K562 (cell line): Measurements from ENCODE around the gene ZNF213. TPM values are rescaled to one million over a fixed set of nuclear protein-coding genes. Genes with fewer than 3 reads are reported as not detected.

ENCODE experiments used
- CREB1 ChIP-seq, 2 experiments: sonication (generic) in 1 of 2; formaldehyde crosslinking in 1 of 2; IDR thresholded peaks; 2 replicates each; pipeline versions ENCODE4 v1.6.1 to v1.8.0; 2012 to 2022; ENCODE audit warnings: inconsistent platforms in 1 of 2, mild to moderate bottlenecking in 1 of 2, missing genetic modification reagents in 1 of 2, moderate library complexity in 1 of 2
- MCM2 ChIP-seq: fragments of 450-650 bp; IDR thresholded peaks from 2 replicates; pipeline ENCODE4 v1.6.1; 2017; ENCODE audit warnings: low read depth, mild to moderate bottlenecking
- NFIC ChIP-seq: fragments of 450-650 bp; IDR thresholded peaks from 2 replicates; pipeline ENCODE4 v1.6.1; 2017; ENCODE audit warnings: mild to moderate bottlenecking, inconsistent platforms
- NR1H2 ChIP-seq: sonication (generic); formaldehyde crosslinking; IDR thresholded peaks from 2 replicates; pipeline ENCODE4 v1.4.0; 2020; ENCODE audit warnings: mild to moderate bottlenecking, missing genetic modification reagents
- RBM39 ChIP-seq: fragments of 200-400 bp; formaldehyde crosslinking; optimal IDR thresholded peaks from 2 replicates; pipeline ENCODE3; 2018; ENCODE audit warnings: low read depth, low read length
- SAP30 ChIP-seq: fragments of 200-600 bp; sonication (generic); IDR thresholded peaks from 2 replicates; pipeline ENCODE4 v1.6.1; 2012; ENCODE audit warnings: borderline replicate concordance, low read depth, mild to moderate bottlenecking, moderate library complexity, low read length, control low read depth, inconsistent platforms; ENCODE audit not compliant: insufficient read depth, poor library complexity, severe bottlenecking
- SMARCA4 ChIP-seq: fragments of 450-650 bp; IDR thresholded peaks from 2 replicates; pipeline ENCODE4 v1.6.1; 2016
- TCFL5 ChIP-seq: fragments of 250-450 bp; sonication (Bioruptor Pico); conservative IDR thresholded peaks from 2 replicates; pipeline ENCODE4 v1.6.1; 2021; ENCODE audit warnings: mild to moderate bottlenecking, moderate library complexity, matching md5 sums
- TRIM28 ChIP-seq: fragments of 450-650 bp; IDR thresholded peaks from 2 replicates; pipeline ENCODE4 v1.6.1; 2017
- ZNF197 ChIP-seq: fragments of 200-800 bp; sonication (Bioruptor generic); IDR thresholded peaks from 2 replicates; pipeline ENCODE4 v1.6.1; 2016; ENCODE audit warnings: low read depth, missing genetic modification characterization, missing compliant biosample characterization
- polyA plus RNA-seq, 8 experiments: library from polyadenylated mRNA; depleted of rRNA in 4 of 8; stranded (reverse) in 5 of 8; unstranded in 3 of 8; fragments of >200 nt; fragmentation: Nextera tagmentation in 2 of 8; fragmentation: Illumina TruSeq in 1 of 8; extraction: Ambion mirVana in 2 of 8; extraction: Trizol in 1 of 8; gene quantifications; 2 replicates each; pipeline versions ENCODE4 v1.2.1 to v1.2.3, GENCODE V29; 2011 to 2014; ENCODE audit warnings: inconsistent platforms in 1 of 8, missing spikeins in 1 of 8
- total RNA-seq, 7 experiments: library from RNA; depleted of rRNA in 6 of 7; stranded (reverse); fragments of >200 nt in 6 of 7; fragmentation: Illumina TruSeq in 2 of 7; extraction: Trizol in 2 of 7; gene quantifications; 2 replicates each; pipeline versions ENCODE4 v1.2.1 to v1.2.3, GENCODE V29; 2011 to 2021; ENCODE audit warnings: low replicate concordance in 1 of 7
- TF ChIP-seq, protein P1 (sequence below): sonication (generic); formaldehyde crosslinking; IDR thresholded peaks from 2 replicates; pipeline ENCODE4 v1.8.1; 2022; ENCODE audit warnings: missing genetic modification reagents
- TF ChIP-seq, protein P2 (sequence below): fragments of 450-650 bp; formaldehyde crosslinking; IDR thresholded peaks from 2 replicates; pipeline ENCODE4 v1.4.0; 2020; ENCODE audit warnings: mild to moderate bottlenecking, mixed read lengths
- TF ChIP-seq, protein P3 (sequence below), 3 experiments: fragments of 200-800 bp in 1 of 3; sonication (Bioruptor generic) in 1 of 3; sonication (generic) in 1 of 3; formaldehyde crosslinking in 1 of 3; IDR thresholded peaks; 2 replicates each; pipeline versions ENCODE4 v1.6.1 to v1.8.0; 2016 to 2022; ENCODE audit warnings: mild to moderate bottlenecking in 2 of 3, missing compliant biosample characterization in 2 of 3, missing genetic modification characterization in 2 of 3, missing genetic modification reagents in 1 of 3
- TF ChIP-seq, protein P4 (sequence below): fragments of 450-650 bp; IDR thresholded peaks from 2 replicates; pipeline ENCODE4 v1.6.1; 2016; ENCODE audit warnings: missing biosample characterization, missing genetic modification characterization
- TF ChIP-seq, protein P5 (sequence below), 2 experiments: fragments of 450-650 bp; IDR thresholded peaks; 2 replicates each; pipeline ENCODE4 v1.6.1; 2018; ENCODE audit warnings: mild to moderate bottlenecking in 2 of 2, low read depth in 1 of 2; ENCODE audit not compliant: partially characterized antibody in 2 of 2

ZNF213 gene
- total and polyA plus RNA-seq, 9 of the 15 experiments (the other 6 are each of a cell fraction or from before 2014, with no cell fraction given) = 0.49 to 10.0 (median 1.8) TPM

DNA sequence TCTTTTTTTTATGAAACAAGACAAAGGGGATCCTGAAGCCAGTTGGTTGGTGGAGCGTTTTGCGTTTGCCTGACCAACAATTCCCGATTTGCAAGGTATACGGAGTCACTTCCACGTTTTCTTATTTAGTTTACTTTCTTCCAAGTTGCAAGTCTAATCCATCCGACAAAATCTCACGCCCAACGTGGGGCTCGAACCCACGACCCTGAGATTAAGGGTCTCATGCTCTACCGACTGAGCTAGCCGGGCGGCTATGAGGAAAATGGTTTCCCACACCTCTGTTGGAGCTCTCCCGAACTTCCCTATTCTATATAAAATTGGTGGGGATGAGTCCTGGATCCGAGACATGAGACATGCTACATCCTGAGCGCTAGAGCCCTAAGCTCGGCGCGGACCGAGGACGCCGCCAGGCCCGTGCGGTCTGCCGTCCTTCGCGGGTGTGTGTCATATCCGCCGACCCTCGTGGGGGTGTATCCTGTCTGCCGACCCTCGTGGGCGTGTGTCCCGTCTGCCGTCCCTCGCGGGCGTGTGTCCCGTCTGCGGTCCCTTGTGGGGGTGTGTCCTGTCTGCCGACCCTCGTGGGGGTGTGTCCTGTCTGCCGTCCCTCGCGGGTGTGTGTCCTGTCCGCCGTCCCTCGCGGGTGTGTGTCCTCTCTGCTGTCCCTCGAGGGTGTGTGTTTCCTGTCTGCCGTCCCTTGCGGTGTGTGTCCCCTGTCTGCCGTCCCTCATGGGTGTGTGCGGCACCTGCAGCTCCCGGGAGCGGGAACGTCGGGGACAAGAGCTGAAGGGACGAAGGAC, 22.6 kb downstream of the ZNF213 start (continued):
- TF ChIP-seq, protein P1, sequence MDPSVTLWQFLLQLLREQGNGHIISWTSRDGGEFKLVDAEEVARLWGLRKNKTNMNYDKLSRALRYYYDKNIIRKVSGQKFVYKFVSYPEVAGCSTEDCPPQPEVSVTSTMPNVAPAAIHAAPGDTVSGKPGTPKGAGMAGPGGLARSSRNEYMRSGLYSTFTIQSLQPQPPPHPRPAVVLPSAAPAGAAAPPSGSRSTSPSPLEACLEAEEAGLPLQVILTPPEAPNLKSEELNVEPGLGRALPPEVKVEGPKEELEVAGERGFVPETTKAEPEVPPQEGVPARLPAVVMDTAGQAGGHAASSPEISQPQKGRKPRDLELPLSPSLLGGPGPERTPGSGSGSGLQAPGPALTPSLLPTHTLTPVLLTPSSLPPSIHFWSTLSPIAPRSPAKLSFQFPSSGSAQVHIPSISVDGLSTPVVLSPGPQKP = no peak
- TF ChIP-seq, protein P2, sequence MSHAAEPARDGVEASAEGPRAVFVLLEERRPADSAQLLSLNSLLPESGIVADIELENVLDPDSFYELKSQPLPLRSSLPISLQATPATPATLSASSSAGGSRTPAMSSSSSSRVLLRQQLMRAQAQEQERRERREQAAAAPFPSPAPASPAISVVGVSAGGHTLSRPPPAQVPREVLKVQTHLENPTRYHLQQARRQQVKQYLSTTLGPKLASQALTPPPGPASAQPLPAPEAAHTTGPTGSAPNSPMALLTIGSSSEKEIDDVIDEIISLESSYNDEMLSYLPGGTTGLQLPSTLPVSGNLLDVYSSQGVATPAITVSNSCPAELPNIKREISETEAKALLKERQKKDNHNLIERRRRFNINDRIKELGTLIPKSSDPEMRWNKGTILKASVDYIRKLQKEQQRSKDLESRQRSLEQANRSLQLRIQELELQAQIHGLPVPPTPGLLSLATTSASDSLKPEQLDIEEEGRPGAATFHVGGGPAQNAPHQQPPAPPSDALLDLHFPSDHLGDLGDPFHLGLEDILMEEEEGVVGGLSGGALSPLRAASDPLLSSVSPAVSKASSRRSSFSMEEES (CRISPR knock-in tag) = no peak
- TF ChIP-seq, protein P3, sequence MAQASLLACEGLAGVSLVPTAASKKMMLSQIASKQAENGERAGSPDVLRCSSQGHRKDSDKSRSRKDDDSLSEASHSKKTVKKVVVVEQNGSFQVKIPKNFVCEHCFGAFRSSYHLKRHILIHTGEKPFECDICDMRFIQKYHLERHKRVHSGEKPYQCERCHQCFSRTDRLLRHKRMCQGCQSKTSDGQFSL (CRISPR knock-in tag; IDR thresholded peaks at IDR 0.05) = peak; percentile 57
- TF ChIP-seq, protein P3 (tag; IDR thresholded peaks at IDR 0.05) = no peak
- TF ChIP-seq MCM2 = no peak
- TF ChIP-seq TRIM28 = no peak
- no peak for TF ChIP-seq NR1H2 (CRISPR knock-in tag)
- TF ChIP-seq ZNF197 (CRISPR knock-in tag) = no peak
- no peak for TF ChIP-seq TCFL5 (CRISPR knock-in tag)
- TF ChIP-seq, protein P4, sequence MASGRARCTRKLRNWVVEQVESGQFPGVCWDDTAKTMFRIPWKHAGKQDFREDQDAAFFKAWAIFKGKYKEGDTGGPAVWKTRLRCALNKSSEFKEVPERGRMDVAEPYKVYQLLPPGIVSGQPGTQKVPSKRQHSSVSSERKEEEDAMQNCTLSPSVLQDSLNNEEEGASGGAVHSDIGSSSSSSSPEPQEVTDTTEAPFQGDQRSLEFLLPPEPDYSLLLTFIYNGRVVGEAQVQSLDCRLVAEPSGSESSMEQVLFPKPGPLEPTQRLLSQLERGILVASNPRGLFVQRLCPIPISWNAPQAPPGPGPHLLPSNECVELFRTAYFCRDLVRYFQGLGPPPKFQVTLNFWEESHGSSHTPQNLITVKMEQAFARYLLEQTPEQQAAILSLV = no peak
- no peak for TF ChIP-seq RBM39
- TF ChIP-seq, protein P5, sequence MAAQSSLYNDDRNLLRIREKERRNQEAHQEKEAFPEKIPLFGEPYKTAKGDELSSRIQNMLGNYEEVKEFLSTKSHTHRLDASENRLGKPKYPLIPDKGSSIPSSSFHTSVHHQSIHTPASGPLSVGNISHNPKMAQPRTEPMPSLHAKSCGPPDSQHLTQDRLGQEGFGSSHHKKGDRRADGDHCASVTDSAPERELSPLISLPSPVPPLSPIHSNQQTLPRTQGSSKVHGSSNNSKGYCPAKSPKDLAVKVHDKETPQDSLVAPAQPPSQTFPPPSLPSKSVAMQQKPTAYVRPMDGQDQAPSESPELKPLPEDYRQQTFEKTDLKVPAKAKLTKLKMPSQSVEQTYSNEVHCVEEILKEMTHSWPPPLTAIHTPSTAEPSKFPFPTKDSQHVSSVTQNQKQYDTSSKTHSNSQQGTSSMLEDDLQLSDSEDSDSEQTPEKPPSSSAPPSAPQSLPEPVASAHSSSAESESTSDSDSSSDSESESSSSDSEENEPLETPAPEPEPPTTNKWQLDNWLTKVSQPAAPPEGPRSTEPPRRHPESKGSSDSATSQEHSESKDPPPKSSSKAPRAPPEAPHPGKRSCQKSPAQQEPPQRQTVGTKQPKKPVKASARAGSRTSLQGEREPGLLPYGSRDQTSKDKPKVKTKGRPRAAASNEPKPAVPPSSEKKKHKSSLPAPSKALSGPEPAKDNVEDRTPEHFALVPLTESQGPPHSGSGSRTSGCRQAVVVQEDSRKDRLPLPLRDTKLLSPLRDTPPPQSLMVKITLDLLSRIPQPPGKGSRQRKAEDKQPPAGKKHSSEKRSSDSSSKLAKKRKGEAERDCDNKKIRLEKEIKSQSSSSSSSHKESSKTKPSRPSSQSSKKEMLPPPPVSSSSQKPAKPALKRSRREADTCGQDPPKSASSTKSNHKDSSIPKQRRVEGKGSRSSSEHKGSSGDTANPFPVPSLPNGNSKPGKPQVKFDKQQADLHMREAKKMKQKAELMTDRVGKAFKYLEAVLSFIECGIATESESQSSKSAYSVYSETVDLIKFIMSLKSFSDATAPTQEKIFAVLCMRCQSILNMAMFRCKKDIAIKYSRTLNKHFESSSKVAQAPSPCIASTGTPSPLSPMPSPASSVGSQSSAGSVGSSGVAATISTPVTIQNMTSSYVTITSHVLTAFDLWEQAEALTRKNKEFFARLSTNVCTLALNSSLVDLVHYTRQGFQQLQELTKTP (IDR thresholded peaks at IDR 0.05; ENCODE audit: low read depth in 1 of 2, partially characterized antibody in 2 of 2) = peak in 1 of 2 experiments; percentile 61
- TF ChIP-seq SAP30 = peak; percentile 80
- peak; percentile 63 for TF ChIP-seq NFIC
- TF ChIP-seq SMARCA4 = no peak
- peak; percentile 12; the same call in 1 of the 2 replicates for TF ChIP-seq CREB1 (IDR thresholded peaks at IDR 0.05)
- TF ChIP-seq CREB1 (CRISPR knock-in tag; IDR thresholded peaks at IDR 0.05) = peak; percentile 65
